Muscle of leg (tissue), 11 donors: ENCODE results near the gene CALU. TPM values are rescaled to one million over a fixed set of nuclear protein-coding genes. Genes with fewer than 3 reads are reported as not detected.

Experiments used
- DNase-seq: peaks from one replicate; pipeline ENCODE4 v3.0.0; 2013
- H3K27ac ChIP-seq: one replicate; pipeline ENCODE4 v1.5.1; 2013; ENCODE audit warnings: mild to moderate bottlenecking, low read length, control low read depth
- H3K27me3 ChIP-seq: one replicate; pipeline ENCODE4 v1.6.1; 2013; ENCODE audit warnings: low read length; ENCODE audit not compliant: control insufficient read depth, insufficient read depth
- H3K36me3 ChIP-seq: one replicate; pipeline ENCODE4 v1.6.1; 2013; ENCODE audit warnings: low read length; ENCODE audit not compliant: control insufficient read depth, insufficient read depth
- H3K4me1 ChIP-seq: one replicate; pipeline ENCODE4 v1.6.1; 2013; ENCODE audit warnings: low read length; ENCODE audit not compliant: control insufficient read depth, insufficient read depth
- H3K4me3 ChIP-seq: one replicate; pipeline ENCODE4 v1.5.1; 2013; ENCODE audit warnings: low read length, control low read depth
- H3K9me3 ChIP-seq: replicated peaks from 2 replicates; pipeline ENCODE4 v1.6.1; 2013; ENCODE audit warnings: low read depth, low read length; ENCODE audit not compliant: control insufficient read depth
- WGBS: methylation state at CpG from one replicate; pipeline ENCODE4 v1.1.5; 2013; ENCODE audit warnings: missing lambda C conversion rate; ENCODE audit not compliant: insufficient coverage; 5-methylcytosine and 5-hydroxymethylcytosine counted together
- polyA plus RNA-seq, 8 donors: library from polyadenylated mRNA; unstranded; fragments of 120-200 nt; gene quantifications; one replicate each; pipeline versions ENCODE4 v1.2.1 to v1.2.3, GENCODE V29; 2013; ENCODE audit warnings: inconsistent platforms in 1 of 8, low replicate concordance in 1 of 8; ENCODE audit not compliant: insufficient read length in 8 of 8, insufficient read depth in 1 of 8
- total RNA-seq: library from RNA; stranded (reverse); fragments of 120-200 nt; gene quantifications from one replicate; pipeline ENCODE4 v1.2.4, GENCODE V29; 2013

CALU gene
- total and polyA plus RNA-seq, 9 donors = 172 to 324 (median 239) TPM

DNA sequence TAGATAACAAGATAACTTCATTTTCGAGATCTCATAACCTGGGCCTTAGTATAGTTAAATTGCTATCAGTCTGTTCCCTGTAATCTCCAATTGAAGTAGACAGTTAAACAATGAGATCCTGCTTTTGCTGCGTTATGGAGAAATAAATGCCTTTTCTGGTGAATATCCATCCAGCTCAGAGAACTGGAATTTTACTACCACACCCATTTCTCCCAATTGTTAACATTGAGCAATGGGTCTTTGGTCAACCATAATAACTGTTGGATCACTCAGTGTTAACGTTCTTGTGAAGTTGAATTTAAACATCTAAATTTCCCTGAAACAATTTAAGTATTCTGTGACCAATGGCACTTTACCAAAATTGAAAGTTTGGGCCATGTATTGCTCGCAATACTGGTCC is 3.0 kb downstream of the CALU start:
- no peaks in the 10 kb centered on the region for H3K9me3 ChIP-seq
- H3K4me1 ChIP-seq = peaks cover 13% of the 10 kb centered on the region
- WGBS = no CpG with 5 or more reads among the region's 4 CpGs
- H3K27ac ChIP-seq = no peak overlapping the region
- peaks cover 10% of the 10 kb centered on the region for H3K36me3 ChIP-seq
- H3K4me3 ChIP-seq = no peak overlapping the region
- H3K27me3 ChIP-seq = no peaks in the 10 kb centered on the region
- no peak for DNase-seq

GRCh38 chr7:128743112-128743772 is 4.1 kb downstream of the CALU start:
- no peaks in the 10 kb centered on the region for H3K9me3 ChIP-seq
- H3K27ac ChIP-seq = no peak overlapping the region
- peaks cover 17% of the 10 kb centered on the region for H3K36me3 ChIP-seq
- no peak overlapping the region for H3K4me3 ChIP-seq
- DNase-seq = no peak
- H3K27me3 ChIP-seq = no peaks in the 10 kb centered on the region
- no CpG with 5 or more reads among the region's 7 CpGs for WGBS
- H3K4me1 ChIP-seq = peaks cover 10% of the 10 kb centered on the region

- H3K36me3 ChIP-seq = peaks cover 26% of the 10 kb centered on the region
- H3K27ac ChIP-seq = no peak overlapping the region
- WGBS = 73% methylated on average over 1 of the region's 2 CpGs
- H3K9me3 ChIP-seq = no peaks in the 10 kb centered on the region
- H3K27me3 ChIP-seq = no peaks in the 10 kb centered on the region
- H3K4me1 ChIP-seq = peaks cover 5% of the 10 kb centered on the region
- no peak overlapping the region for H3K4me3 ChIP-seq
- no peak for DNase-seq
Observed at GRCh38 chr7:128744366-128744905, 5.3 kb downstream of the CALU start.

GRCh38 chr7:128745706-128746105 is 6.5 kb downstream of the CALU start:
- Histone ChIP-seq H3K9me3 (no peaks in the 10 kb centered on the region), H3K27me3 (no peaks in the 10 kb centered on the region), H3K4me3 (no peak overlapping the region), H3K27ac (no peak overlapping the region), H3K36me3 (peaks cover 27% of the 10 kb centered on the region), H3K4me1 (peaks cover 5% of the 10 kb centered on the region)
- no peak for DNase-seq
- WGBS = no CpG with 5 or more reads among the region's 1 CpG

- H3K36me3 ChIP-seq = peaks cover 32% of the 10 kb centered on the region
- H3K27ac ChIP-seq = no peak overlapping the region
- no peaks in the 10 kb centered on the region for H3K27me3 ChIP-seq
- H3K9me3 ChIP-seq = no peaks in the 10 kb centered on the region
- WGBS = 84% methylated on average over 2 of the region's 6 CpGs
- no peaks in the 10 kb centered on the region for H3K4me1 ChIP-seq
- no peak for DNase-seq
- H3K4me3 ChIP-seq = no peak overlapping the region
Observed at GRCh38 chr7:128747327-128748079, 8.3 kb downstream of the CALU start.

DNA sequence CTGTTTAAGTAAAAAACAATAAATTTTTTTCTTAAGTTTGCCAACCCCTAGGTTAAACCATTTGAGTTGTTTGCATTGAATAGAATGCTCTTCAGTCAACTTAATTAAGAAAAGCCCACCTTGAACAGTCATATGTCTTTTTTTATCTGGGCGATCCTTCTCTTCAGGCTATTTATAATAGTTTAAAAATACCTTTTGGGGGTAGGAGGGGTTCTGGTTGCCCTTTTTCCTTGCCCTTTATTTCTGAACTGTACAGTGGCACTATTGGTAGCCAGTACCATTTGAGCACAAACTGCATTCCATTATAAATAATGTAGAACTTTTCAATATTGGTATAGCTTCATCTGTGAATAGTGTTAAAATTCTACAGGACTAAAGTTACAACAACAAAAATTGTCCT is 13.1 kb downstream of the CALU start:
- WGBS = no CpG with 5 or more reads among the region's 1 CpG
- no peak overlapping the region for H3K4me3 ChIP-seq
- H3K27ac ChIP-seq = no peak overlapping the region
- H3K9me3 ChIP-seq = no peaks in the 10 kb centered on the region
- no peaks in the 10 kb centered on the region for H3K27me3 ChIP-seq
- peaks cover 13% of the 10 kb centered on the region for H3K4me1 ChIP-seq
- DNase-seq = no peak
- peaks cover 44% of the 10 kb centered on the region for H3K36me3 ChIP-seq

- H3K27ac ChIP-seq = peak overlapping the region; percentile 78
- DNase-seq = no peak
- no peak overlapping the region for H3K4me3 ChIP-seq
Observed at GRCh38 chr7:128755075-128755818, 16.1 kb downstream of the CALU start.

DNA sequence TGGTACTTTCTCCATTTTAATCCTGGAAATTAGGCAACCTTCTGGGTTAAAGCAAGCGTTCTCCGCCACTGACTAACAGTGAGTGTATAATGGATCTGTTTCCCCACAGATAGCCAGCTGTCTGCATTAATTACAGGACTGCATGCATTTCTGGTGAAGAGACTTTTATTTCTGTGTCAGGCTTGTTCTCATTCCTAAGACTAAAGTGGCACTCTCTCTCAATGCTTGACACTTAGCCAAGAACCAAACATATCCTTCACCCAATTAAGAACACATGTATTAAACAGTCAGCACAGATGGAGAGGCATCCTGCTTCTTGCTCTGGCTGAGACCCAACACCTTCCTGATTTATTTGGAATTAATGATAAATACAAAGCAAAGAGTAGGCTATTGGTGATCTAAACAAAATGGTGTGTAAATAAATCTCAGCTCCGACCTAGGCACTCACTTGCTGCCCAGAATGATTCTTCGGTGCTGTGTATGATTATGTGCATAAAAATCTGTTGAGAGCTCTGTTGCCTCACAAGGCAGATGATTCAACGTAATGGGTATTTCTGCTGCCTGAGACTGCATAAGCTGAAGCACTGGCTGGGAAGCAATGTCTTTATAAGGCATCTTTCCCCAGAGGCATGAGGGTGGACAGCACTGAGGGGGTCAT is 16.8 kb downstream of the CALU start:
- Histone ChIP-seq H3K27me3 (no peaks in the 10 kb centered on the region), H3K9me3 (no peaks in the 10 kb centered on the region), H3K4me1 (peaks cover 13% of the 10 kb centered on the region), H3K4me3 (no peak overlapping the region), H3K36me3 (peaks cover 46% of the 10 kb centered on the region), H3K27ac (peak overlapping the region; percentile 70)
- DNase-seq = peak; percentile 82
- WGBS = 79% methylated on average over 3 of the region's 5 CpGs

More at GRCh38 chr7:128755075-128755818, 16.1 kb downstream of the CALU start:
- H3K27me3 ChIP-seq = no peaks in the 10 kb centered on the region
- peaks cover 13% of the 10 kb centered on the region for H3K4me1 ChIP-seq
- peaks cover 42% of the 10 kb centered on the region for H3K36me3 ChIP-seq
- 50% methylated on average over 1 of the region's 2 CpGs for WGBS
- H3K9me3 ChIP-seq = no peaks in the 10 kb centered on the region

GRCh38 chr7:128757203-128757602 is 18.0 kb downstream of the CALU start:
- Histone ChIP-seq H3K4me1 (peaks cover 13% of the 10 kb centered on the region), H3K4me3 (no peak overlapping the region), H3K27ac (peak overlapping the region; percentile 70), H3K9me3 (no peaks in the 10 kb centered on the region), H3K36me3 (peaks cover 45% of the 10 kb centered on the region), H3K27me3 (no peaks in the 10 kb centered on the region)
- WGBS = no CpG with 5 or more reads among the region's 2 CpGs
- no peak for DNase-seq
